AG08395 (cell line): ENCODE results near the gene TMEM130.

Experiments
- DNase-seq: peaks from one replicate; pipeline ENCODE4 v3.0.0; 2012; ENCODE audit warnings: mixed read lengths, low spot score

Gene TMEM130

DNA sequence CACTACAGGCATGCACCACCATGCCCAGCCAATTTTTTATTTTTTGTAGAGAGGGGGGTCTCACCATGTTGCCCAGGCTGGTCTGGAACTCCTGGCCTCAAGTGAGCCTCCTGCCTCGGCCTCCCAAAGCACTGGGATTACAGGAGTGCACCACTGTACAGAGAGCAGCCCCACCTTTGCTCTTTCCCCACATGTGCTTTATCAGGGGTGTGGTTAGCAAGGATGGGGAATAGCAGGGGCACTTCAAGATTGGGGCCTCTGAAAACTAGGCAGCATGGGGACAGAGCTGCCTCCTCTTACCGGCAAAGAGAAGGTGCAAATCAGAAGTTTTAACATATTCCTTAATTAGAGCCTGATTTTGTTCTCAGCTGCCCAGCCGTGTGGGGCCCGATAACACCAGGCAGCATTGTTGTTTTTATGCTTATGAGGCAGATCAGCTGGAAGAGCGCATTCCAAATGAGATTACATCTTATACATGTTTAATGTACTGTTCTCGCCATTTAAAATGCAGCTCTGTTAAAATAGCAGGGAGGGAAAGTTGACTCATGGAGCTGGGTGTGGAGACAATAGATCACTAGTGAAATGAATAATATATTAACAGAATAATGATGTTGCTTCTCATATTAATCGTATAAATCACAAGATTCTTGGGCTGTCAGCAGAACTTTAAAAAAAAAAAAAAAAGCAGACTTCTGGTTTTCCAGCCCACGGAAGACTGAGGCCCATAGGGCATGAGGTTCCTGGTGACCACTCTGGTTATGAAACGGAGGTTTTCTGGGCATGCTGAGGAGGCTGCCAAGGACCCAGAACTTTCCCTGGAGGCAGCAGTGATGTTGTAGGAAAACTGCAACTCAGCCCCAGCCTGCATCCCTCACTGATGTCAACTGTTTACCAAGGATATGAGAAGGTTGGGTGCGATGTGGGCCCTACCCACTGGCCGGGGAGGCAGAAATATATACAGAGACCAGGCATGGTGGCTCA, 62.5 kb downstream of the TMEM130 start:
- DNase-seq: no peak

DNA sequence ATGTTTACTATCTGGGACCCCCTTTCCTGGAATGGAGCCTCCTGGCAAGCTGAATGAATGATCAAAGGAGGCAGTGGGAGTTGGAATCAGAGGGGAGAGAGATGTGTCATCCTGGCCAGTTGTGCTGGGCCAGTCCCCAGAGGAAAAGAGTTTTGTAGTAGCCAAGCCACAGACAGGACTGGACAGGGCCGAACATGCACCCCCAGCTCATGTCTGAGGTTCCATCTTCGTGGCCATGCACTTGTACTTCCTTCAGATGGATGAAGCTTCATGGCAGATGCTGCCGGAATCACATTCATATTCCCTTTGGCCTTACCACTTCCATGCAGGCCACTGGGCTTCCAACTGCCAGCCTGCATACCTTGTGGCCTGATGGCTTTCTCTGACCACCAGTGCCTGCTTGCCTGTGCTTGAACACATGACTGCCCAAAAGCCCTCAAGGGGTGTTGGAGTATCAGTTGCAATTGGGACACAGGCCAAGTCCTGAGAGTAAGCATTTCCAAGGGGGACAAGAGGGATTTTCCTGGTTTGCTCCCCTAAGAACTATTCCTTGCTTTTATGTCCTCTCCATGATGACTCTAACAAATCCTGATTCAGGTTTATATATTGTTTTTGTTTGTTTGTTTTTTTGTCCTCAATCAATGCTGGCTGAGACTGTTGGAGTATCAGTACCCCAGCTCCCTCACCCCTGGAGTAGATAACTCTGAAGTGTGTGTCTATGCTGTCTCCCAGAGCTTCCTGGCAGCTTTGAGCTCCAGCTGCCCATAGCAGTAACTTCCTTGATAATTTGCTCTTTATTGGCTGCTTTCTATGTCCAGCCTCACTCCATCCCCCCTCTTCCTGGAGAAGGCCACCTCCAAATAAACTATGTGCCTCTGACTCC, 63.6 kb downstream of the TMEM130 start:
- no peak for DNase-seq

GRCh38 chr7:98802781-98803110, 67.1 kb downstream of the TMEM130 start:
- no peak for DNase-seq

GRCh38 chr7:98802088-98802780, 67.6 kb downstream of the TMEM130 start:
- DNase-seq: peak; percentile 80

DNA sequence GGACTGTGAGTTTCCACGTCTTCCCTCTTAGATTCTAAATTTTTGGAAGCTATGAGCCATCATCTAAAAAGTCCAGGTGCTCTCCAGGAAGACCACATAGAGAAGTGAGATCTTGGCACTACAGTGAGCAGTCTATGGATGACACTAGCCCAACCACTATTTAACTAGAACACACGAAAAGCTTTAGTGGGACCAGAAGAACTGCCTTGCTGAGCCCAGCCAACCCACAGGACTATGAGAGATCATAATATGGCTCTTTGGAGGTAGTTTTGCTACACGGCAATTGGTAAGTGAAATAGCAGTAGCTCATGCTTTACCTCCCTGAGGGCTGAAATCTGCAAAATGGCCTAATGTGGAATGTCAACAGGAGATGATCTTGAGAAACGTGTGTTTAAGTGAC, 68.8 kb downstream of the TMEM130 start:
- no peak for DNase-seq

DNA sequence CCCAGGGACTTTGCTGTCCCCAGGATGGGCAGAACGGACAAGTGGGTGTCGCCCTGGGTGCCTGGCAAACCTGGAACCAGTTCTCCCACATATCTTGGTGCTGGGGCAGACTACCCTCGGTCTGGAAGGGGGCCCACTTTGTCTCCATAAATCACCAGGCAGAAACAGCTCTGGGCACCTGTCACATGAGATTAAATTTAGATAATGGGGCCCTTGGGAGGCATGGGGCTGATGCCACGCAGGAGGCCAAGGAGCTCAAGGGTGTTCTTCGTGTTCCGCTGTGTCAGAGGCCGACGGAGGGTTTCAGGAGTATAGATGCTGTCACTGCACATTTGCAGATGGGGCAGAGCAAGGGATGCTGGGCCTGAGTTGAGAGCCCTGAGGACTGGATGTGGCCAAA, 72.7 kb downstream of the TMEM130 start:
- no peak for DNase-seq
